Measurements from ENCODE around the gene SCARB1.

The SCARB1 gene

GRCh38 chr12:124754949-124755800, 108.5 kb downstream of the SCARB1 start:
- no peak for DNase-seq

- no peak for DNase-seq
These were observed 109.2 kb downstream of the SCARB1 start for GRCh38 chr12:124754491-124754890.

- DNase-seq: no peak
These were observed 109.7 kb downstream of the SCARB1 start for GRCh38 chr12:124753993-124754392.

GRCh38 chr12:124753228-124753591, 110.5 kb downstream of the SCARB1 start:
- DNase-seq: no peak

- DNase-seq: no peak
These were observed 111.0 kb downstream of the SCARB1 start for GRCh38 chr12:124752437-124753227.

- no peak for DNase-seq
These were observed 111.9 kb downstream of the SCARB1 start for GRCh38 chr12:124751654-124752355.

- no peak for DNase-seq
These were observed 112.7 kb downstream of the SCARB1 start for GRCh38 chr12:124750787-124751471.

- no peak for DNase-seq
These were observed 113.5 kb downstream of the SCARB1 start for GRCh38 chr12:124750149-124750656.

- DNase-seq: no peak
These were observed 113.9 kb downstream of the SCARB1 start for GRCh38 chr12:124749725-124750124.

GRCh38 chr12:124747426-124748161, 116.1 kb downstream of the SCARB1 start:
- DNase-seq: no peak

GRCh38 chr12:124746649-124747425, 116.8 kb downstream of the SCARB1 start:
- DNase-seq: no peak

- DNase-seq: peak; percentile 17
These were observed 117.6 kb downstream of the SCARB1 start for GRCh38 chr12:124745891-124746570.

- no peak for DNase-seq
These were observed 118.2 kb downstream of the SCARB1 start for GRCh38 chr12:124745465-124745890.

GRCh38 chr12:124744659-124745464, 118.8 kb downstream of the SCARB1 start:
- no peak for DNase-seq

GRCh38 chr12:124744273-124744640, 119.4 kb downstream of the SCARB1 start:
- no peak for DNase-seq

GRCh38 chr12:124743479-124744272, 120.0 kb downstream of the SCARB1 start:
- DNase-seq: no peak

GRCh38 chr12:124742678-124743077, 121.0 kb downstream of the SCARB1 start:
- DNase-seq: no peak

GRCh38 chr12:124742111-124742510, 121.6 kb downstream of the SCARB1 start:
- DNase-seq: no peak

GRCh38 chr12:124741211-124741610, 122.5 kb downstream of the SCARB1 start:
- no peak for DNase-seq

Data from stimulated activated CD4-positive, alpha-beta T cell treated with anti-CD3 and anti-CD28 coated beads, Interleukin-12 subunit alpha, Interleukin-12 subunit beta, amount 100 ng/mL, for 4 hours (primary cell).